Nephron progenitor cell (in vitro differentiated cells): ENCODE measurements around the gene CALU.

ENCODE experiments used
- DNase-seq: peaks from one replicate; pipeline ENCODE4 v3.0.0; 2021
- H3K27ac Mint-ChIP-seq: 2 replicates; pipeline ENCODE4 v1.8.0; 2021; ENCODE audit warnings: mild to moderate bottlenecking, moderate library complexity, mixed read lengths
- H3K27me3 Mint-ChIP-seq: 2 replicates; pipeline ENCODE4 v1.8.0; 2021; ENCODE audit warnings: mild to moderate bottlenecking, low read depth, mixed read lengths; ENCODE audit not compliant: poor library complexity
- H3K36me3 Mint-ChIP-seq: 2 replicates; pipeline ENCODE4 v1.8.0; 2021; ENCODE audit warnings: low read depth, mixed read lengths
- H3K4me1 Mint-ChIP-seq: 2 replicates; pipeline ENCODE4 v1.8.0; 2021; ENCODE audit warnings: mixed read lengths
- H3K4me3 Mint-ChIP-seq: 2 replicates; pipeline ENCODE4 v1.8.0; 2021; ENCODE audit warnings: mild to moderate bottlenecking, moderate library complexity, mixed read lengths
- H3K9me3 Mint-ChIP-seq: 2 replicates; pipeline ENCODE4 v1.8.0; 2021; ENCODE audit warnings: mild to moderate bottlenecking, moderate library complexity, mixed read lengths
- TF ChIP-seq, protein P1 (sequence below): fragments of 200-600 bp; sonication (generic); IDR thresholded peaks from 2 replicates; pipeline ENCODE4 v1.5.0; 2021; ENCODE audit warnings: antibody characterized with exemption

The CALU gene

DNA sequence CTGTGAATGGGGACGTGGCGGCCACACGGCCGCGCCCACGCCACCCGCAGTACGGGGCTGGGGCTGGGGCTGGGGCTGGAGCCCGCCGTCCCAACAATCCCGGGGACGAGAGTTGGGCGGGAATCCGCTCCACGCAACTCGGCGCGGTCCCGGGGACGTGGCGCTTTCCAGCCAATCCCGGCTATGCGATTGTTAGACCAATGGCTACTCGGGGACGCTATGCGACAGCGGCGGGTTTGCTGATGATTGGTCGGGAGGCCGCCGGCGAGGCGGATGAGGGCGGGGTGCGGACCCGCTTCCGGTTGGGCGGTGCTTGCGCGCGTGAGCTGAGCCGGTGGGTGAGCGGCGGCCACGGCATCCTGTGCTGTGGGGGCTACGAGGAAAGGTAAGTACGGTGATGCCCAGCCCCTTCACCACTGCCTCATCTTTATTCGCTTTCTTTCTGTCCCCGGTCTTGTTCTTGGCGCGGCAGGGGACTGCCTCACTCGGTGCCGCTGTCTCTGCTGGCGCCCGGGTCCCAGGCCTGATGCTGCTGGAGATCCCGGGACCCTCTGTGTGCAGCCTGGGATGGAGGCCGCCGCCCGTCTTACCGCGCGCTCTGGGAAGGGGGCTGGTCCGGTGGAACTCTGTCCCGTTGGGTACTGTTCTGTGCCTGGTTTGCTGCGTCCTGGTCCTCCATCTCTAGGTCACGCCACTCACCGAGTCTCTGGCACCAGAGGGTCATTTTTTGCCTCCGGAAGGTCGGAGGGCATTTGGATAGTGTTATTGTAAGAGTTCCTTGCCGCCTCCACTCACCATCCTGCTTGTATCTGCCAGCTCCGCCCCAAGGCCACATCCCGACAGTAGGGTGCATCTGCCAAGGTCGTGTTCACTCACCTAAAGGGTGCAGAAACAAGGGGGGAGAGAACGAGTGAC is at the start of gene CALU:
Gene CALU, plus strand, starts transcription at position 312 of the 915 bp plus-strand sequence. CDS start 9,225 bp downstream, outside the sequence.
- peak; percentile 94 for DNase-seq
- peaks cover 54% of the 10 kb centered on the region for H3K4me1 Mint-ChIP-seq
- H3K9me3 Mint-ChIP-seq = peaks cover under 1% of the 10 kb centered on the region
- H3K27ac Mint-ChIP-seq = peak within 1 kb of the TSS; percentile 99
- peaks cover 16% of the 10 kb centered on the region for H3K36me3 Mint-ChIP-seq
- peaks cover 11% of the 10 kb centered on the region for H3K27me3 Mint-ChIP-seq
- H3K4me3 Mint-ChIP-seq = peak within 1 kb of the TSS; percentile 96
- TF ChIP-seq, protein P1, sequence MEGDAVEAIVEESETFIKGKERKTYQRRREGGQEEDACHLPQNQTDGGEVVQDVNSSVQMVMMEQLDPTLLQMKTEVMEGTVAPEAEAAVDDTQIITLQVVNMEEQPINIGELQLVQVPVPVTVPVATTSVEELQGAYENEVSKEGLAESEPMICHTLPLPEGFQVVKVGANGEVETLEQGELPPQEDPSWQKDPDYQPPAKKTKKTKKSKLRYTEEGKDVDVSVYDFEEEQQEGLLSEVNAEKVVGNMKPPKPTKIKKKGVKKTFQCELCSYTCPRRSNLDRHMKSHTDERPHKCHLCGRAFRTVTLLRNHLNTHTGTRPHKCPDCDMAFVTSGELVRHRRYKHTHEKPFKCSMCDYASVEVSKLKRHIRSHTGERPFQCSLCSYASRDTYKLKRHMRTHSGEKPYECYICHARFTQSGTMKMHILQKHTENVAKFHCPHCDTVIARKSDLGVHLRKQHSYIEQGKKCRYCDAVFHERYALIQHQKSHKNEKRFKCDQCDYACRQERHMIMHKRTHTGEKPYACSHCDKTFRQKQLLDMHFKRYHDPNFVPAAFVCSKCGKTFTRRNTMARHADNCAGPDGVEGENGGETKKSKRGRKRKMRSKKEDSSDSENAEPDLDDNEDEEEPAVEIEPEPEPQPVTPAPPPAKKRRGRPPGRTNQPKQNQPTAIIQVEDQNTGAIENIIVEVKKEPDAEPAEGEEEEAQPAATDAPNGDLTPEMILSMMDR = no peak

- H3K36me3 Mint-ChIP-seq = peaks cover 5% of the 10 kb centered on the region
Measured at GRCh38 chr7:128691227-128691626, 47.9 kb upstream of the CALU start.

DNA sequence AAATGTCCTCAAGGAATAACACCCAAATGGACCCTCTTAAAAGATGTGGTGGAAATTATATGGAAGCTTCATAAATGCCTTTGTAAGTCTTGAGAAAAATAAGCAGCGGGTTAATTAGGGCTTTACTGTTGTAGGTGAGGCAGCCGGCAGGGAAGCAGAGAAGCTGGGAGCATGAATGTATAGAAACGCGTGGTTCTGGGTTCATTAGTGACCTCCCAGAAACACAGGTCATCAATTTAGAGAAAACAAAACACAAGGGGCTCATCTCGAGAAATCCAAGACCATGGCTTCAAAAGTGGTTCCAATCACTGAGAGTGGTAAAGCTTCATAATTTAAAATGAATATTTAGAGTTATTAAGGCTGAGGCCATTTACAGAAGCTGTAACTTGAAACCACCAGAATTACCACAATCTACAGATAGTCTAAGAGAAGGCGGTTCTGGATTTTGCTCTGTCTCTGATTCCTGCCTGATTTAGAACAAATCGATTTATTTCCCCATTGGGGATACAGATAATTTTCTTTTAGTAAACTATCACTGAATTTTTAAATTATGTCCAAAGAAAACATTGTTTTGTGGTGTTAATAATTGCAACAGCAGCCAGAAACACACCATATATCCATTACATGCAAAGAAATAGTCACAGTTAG is 46.4 kb upstream of the CALU start:
- DNase-seq = no peak
- Mint-ChIP-seq H3K27ac (no peak overlapping the region), H3K4me3 (no peak overlapping the region), H3K9me3 (peaks cover 6% of the 10 kb centered on the region), H3K27me3 (peaks cover 27% of the 10 kb centered on the region), H3K36me3 (no peaks in the 10 kb centered on the region), H3K4me1 (peaks cover 11% of the 10 kb centered on the region)
- TF ChIP-seq, protein P1 = no peak

More at GRCh38 chr7:128691227-128691626, 47.9 kb upstream of the CALU start:
- TF ChIP-seq, protein P1 = no peak
- Mint-ChIP-seq H3K4me3 (no peak overlapping the region), H3K27me3 (peaks cover 15% of the 10 kb centered on the region), H3K4me1 (peaks cover 7% of the 10 kb centered on the region), H3K9me3 (peaks cover 6% of the 10 kb centered on the region), H3K27ac (no peak overlapping the region)
- DNase-seq = no peak

DNA sequence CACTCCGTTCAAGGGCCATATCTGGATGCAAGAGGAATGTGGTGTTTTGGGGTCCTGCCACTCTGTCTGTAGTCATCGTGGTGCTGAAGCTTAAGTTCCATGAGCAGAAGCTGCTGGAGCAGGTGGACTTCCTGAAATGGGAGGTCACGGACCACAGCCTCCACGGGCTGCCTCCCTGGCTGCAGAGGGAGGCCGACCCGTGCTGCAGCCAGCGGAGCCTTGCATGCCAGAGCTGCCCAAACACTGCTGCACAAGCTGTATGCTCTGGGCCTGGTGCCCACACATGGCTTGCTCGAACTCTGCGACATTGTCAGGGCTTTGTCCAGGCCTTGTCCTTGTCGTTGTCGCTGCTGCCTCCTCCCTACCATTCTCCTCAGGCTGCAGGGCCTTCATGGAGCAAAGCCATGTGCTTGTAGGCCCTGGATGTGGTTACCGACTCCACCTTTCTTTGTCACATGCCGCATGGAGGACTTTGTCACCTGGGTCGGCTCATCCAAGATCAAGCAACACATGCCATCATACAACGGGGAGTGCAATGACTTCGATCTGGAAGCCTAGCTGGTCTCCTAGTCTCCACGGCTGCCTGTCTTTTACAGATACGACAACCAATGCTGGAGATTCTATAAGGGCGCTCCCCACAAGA is 45.7 kb upstream of the CALU start:
- no peaks in the 10 kb centered on the region for H3K36me3 Mint-ChIP-seq
- H3K27ac Mint-ChIP-seq = no peak overlapping the region
- peaks cover under 1% of the 10 kb centered on the region for H3K9me3 Mint-ChIP-seq
- peaks cover 17% of the 10 kb centered on the region for H3K4me1 Mint-ChIP-seq
- no peak for DNase-seq
- H3K27me3 Mint-ChIP-seq = peaks cover 32% of the 10 kb centered on the region
- TF ChIP-seq, protein P1 = no peak
- no peak overlapping the region for H3K4me3 Mint-ChIP-seq

GRCh38 chr7:128694738-128695137 is 44.4 kb upstream of the CALU start:
- TF ChIP-seq, protein P1 = no peak
- no peak for DNase-seq
- no peaks in the 10 kb centered on the region for H3K36me3 Mint-ChIP-seq
- H3K4me3 Mint-ChIP-seq = no peak overlapping the region
- H3K4me1 Mint-ChIP-seq = peaks cover 17% of the 10 kb centered on the region
- H3K9me3 Mint-ChIP-seq = no peaks in the 10 kb centered on the region
- peaks cover 41% of the 10 kb centered on the region for H3K27me3 Mint-ChIP-seq
- no peak overlapping the region for H3K27ac Mint-ChIP-seq
